ENCODE measurements around the gene DIP2C.

GRCh38 chr10:650441-650851 lies 39.0 kb downstream of the DIP2C start:
- TF ChIP-seq CTCF (IDR thresholded peaks at IDR 0.05) (no peak), POLR2A (IDR thresholded peaks at IDR 0.05) (no peak)

Measured in stomach (tissue), 4 donors.